ENCODE data around the gene SCN4B. TPM values are rescaled to one million over a fixed set of nuclear protein-coding genes. Genes with fewer than 3 reads are reported as not detected.

Gene SCN4B
- total and polyA plus RNA-seq, 2 of the 8 experiments (the other 6 are each of a cell fraction or from before 2014, with no cell fraction given), result 2.8 to 4.9 TPM

- Histone ChIP-seq H3K14ac (ENCODE audit: insufficient read length) (no peak overlapping the region), H2AFZ (ENCODE audit: low read length) (no peak overlapping the region), H2BK120ac (replicated peaks; ENCODE audit: low read depth, low read length) (no peak overlapping the region), H3K27me3 (replicated peaks in 1 of 4; ENCODE audit: control insufficient read depth in 3 of 4, extremely low read depth in 1 of 4, insufficient read depth in 3 of 4, low read length in 3 of 4) (peaks cover 6 to 70% (median 43%) of the 10 kb centered on the region in 4 experiments), H2BK12ac (ENCODE audit: low read depth, low read length) (peak overlapping the region; percentile 21; the same call in 1 of the 2 replicates), H2BK20ac (ENCODE audit: low read length) (no peak overlapping the region), H2AK5ac (ENCODE audit: low read depth, low read length) (no peak overlapping the region), H3K4ac (replicated peaks; ENCODE audit: insufficient read length, low read depth, low read length) (no peak overlapping the region), H3K79me1 (ENCODE audit: low read depth, low read length) (no peaks in the 10 kb centered on the region), H2BK5ac (ENCODE audit: low read depth, low read length) (no peak overlapping the region), H3K23me2 (ENCODE audit: low read depth, low read length) (peaks cover 2% of the 10 kb centered on the region; the same call in 1 of the 2 replicates), H3K79me2 (ENCODE audit: control insufficient read depth in 1 of 2, insufficient read depth in 2 of 2, low read length in 2 of 2) (no peaks in the 10 kb centered on the region), H3K56ac (replicated peaks; ENCODE audit: insufficient read length, low read depth, low read length) (no peak overlapping the region), H3K27ac (ENCODE audit: low read depth, low read length) (no peak overlapping the region), H3K4me1 (replicated peaks in 1 of 4; ENCODE audit: control insufficient read depth in 3 of 4, insufficient read depth in 4 of 4, low read length in 3 of 4) (peaks cover 2 to 16% (median 7%) of the 10 kb centered on the region in 4 experiments), H3K18ac (ENCODE audit: extremely low read depth, low read length) (no peak overlapping the region), H3K36me3 (ENCODE audit: control insufficient read depth in 2 of 4, insufficient read depth in 4 of 4, low read length in 3 of 4) (no peaks in the 10 kb centered on the region), H3K9me3 (ENCODE audit: insufficient read depth in 2 of 2, low read depth in 1 of 2, low read length in 1 of 2) (no peaks in the 10 kb centered on the region), H4K20me1 (replicated peaks in 1 of 2; ENCODE audit: control insufficient read depth in 1 of 2, insufficient read depth in 2 of 2, low read length in 2 of 2) (no peaks in the 10 kb centered on the region), H3K23ac (ENCODE audit: insufficient read length) (no peak overlapping the region), H4K91ac (replicated peaks; ENCODE audit: insufficient read length, low read length) (no peak overlapping the region), H3K4me2 (ENCODE audit: insufficient read depth in 1 of 2, low read depth in 2 of 2, low read length in 2 of 2) (no peak overlapping the region), H4K5ac (ENCODE audit: insufficient read length, low read depth, low read length) (no peak overlapping the region), H3K9ac (replicated peaks in 1 of 4; ENCODE audit: extremely low read depth in 1 of 4, low read depth in 3 of 4, low read length in 3 of 4) (no peak overlapping the region), H3K4me3 (ENCODE audit: extremely low read depth in 1 of 4, insufficient read depth in 2 of 4, low read depth in 3 of 4, low read length in 4 of 4) (no peak overlapping the region), H4K8ac (ENCODE audit: extremely low read depth, insufficient read depth, low read length) (no peak overlapping the region), H2BK15ac (ENCODE audit: low read length) (peak overlapping the region; percentile 72)
- TF ChIP-seq EGR1 (IDR thresholded peaks at IDR 0.05; ENCODE audit: borderline replicate concordance, low read depth, low read length) (no peak), SIX5 (IDR thresholded peaks at IDR 0.05; ENCODE audit: low read depth, low read length) (no peak), TAF1 (IDR thresholded peaks at IDR 0.05; ENCODE audit: low read depth, low read length) (no peak), TEAD4 (IDR thresholded peaks at IDR 0.05; ENCODE audit: low read depth, low read length) (no peak), ZNF274 (IDR thresholded peaks at IDR 0.05; ENCODE audit: borderline replicate concordance, extremely low read depth, low read length) (no peak), POLR2A (IDR thresholded peaks at IDR 0.05; ENCODE audit: control extremely low read depth in 1 of 2, low read depth in 2 of 2, low read length in 2 of 2) (no peak), POU5F1 (IDR thresholded peaks at IDR 0.05; ENCODE audit: low read depth, low read length) (no peak), EZH2 (IDR thresholded peaks at IDR 0.05; ENCODE audit: low read depth, low read length, severe bottlenecking) (no peak), RBBP5 (IDR thresholded peaks at IDR 0.05; ENCODE audit: borderline replicate concordance, low read depth, low read length) (no peak), TAF7 (optimal IDR thresholded peaks at IDR 0.05; ENCODE audit: borderline replicate concordance, low read depth, low read length) (no peak), ASH2L (IDR thresholded peaks at IDR 0.05; ENCODE audit: low read length) (no peak), SRF (IDR thresholded peaks at IDR 0.05; ENCODE audit: low read depth, low read length) (no peak)
- POLR2A ChIA-PET (ENCODE audit: partially characterized antibody), result no interaction called here
- no peak for FAIRE-seq
- WGBS, 2 experiments (ENCODE audit: extremely low coverage in 1 of 2, insufficient coverage in 1 of 2, insufficient read length in 1 of 2, insufficient replicate concordance in 2 of 2, low coverage in 1 of 2, low lambda C conversion rate in 2 of 2, missing lambda C conversion rate in 1 of 2), result 85% methylated on average over 8 of the region's 8 CpGs; no CpG with 5 or more reads in 1 of the 2 experiments
- no peak for DNase-seq (ENCODE audit: low read depth in 1 of 2, low spot score in 2 of 2)
- CTCF ChIA-PET (ENCODE audit: partially characterized antibody), result interaction anchor here (7.4 to 8.7 kb wide), 2 partner anchors 11 to 21 kb away, joined by 170 to 245 read pairs; partner anchors contain the start of gene SCN4B
Measured at GRCh38 chr11:118168316-118168715, 15.7 kb upstream of the SCN4B start.

Data from H1 (cell line).